ENCODE measurements around the gene KBTBD2.

GRCh38 chr7:32871624-32872371 lies 19.8 kb downstream of the KBTBD2 start:
- TF ChIP-seq CTCF (IDR thresholded peaks at IDR 0.05) (no peak), POLR2A (IDR thresholded peaks at IDR 0.05) (no peak)
